HT-29 (cell line): ENCODE measurements around the gene ST6GALNAC3. TPM values are rescaled to one million over a fixed set of nuclear protein-coding genes. Genes with fewer than 3 reads are reported as not detected.

ENCODE experiments used
- DNase-seq: peaks from one replicate; pipeline ENCODE4 v3.0.0-alpha.2; 2015; ENCODE audit warnings: low spot score
- total RNA-seq: library from RNA; depleted of rRNA; stranded (reverse); fragments of >200 nt; shearing (Covaris generic); gene quantifications from 2 replicates; pipeline ENCODE4 v1.2.3, GENCODE V29; 2014; rRNA removed

ST6GALNAC3 gene
- total RNA-seq, 1 experiment from 2014 or later: not detected

- DNase-seq: peak; percentile 8
Observed at GRCh38 chr1:76682138-76682537, 607.6 kb downstream of the ST6GALNAC3 start.

Other genes starting within 250 kb of the ST6GALNAC3 start
- not detected in 2 replicates for gene ASB17, start 142.3 kb upstream of the ST6GALNAC3 start, total RNA-seq